GM19468 (cell line): ENCODE results near the gene GPC6.
"Not testable (repeated sequence)": the region's sequence is repeated elsewhere in the genome, so short reads cannot be mapped to it uniquely, and the experiment has no call there.

Source experiments
- ATAC-seq: cut with Tn5 transposase; IDR thresholded peaks from one replicate; pipeline ENCODE4 v1.9.1; 2021; ENCODE audit warnings: mild to moderate bottlenecking, moderate library complexity, moderate number of reproducible peaks; ENCODE audit not compliant: unreplicated experiment; ENCODE audit errors: extremely low read depth

Gene GPC6

GRCh38 chr13:94201022-94201421 lies 974.4 kb downstream of the GPC6 start:
- no peak for ATAC-seq

GRCh38 chr13:94204163-94204562 lies 977.6 kb downstream of the GPC6 start:
- ATAC-seq = no peak

GRCh38 chr13:94204946-94205345 lies 978.3 kb downstream of the GPC6 start:
- ATAC-seq = no peak

GRCh38 chr13:94205896-94206295 lies 979.3 kb downstream of the GPC6 start:
- ATAC-seq = no peak

GRCh38 chr13:94209117-94209516 lies 982.5 kb downstream of the GPC6 start:
- no peak for ATAC-seq

GRCh38 chr13:94209913-94210312 lies 983.3 kb downstream of the GPC6 start:
- ATAC-seq = not testable (repeated sequence)

GRCh38 chr13:94210816-94211215 lies 984.2 kb downstream of the GPC6 start:
- ATAC-seq = no peak

- ATAC-seq = no peak
These were observed 985.6 kb downstream of the GPC6 start for GRCh38 chr13:94212196-94212595.

- no peak for ATAC-seq
These were observed 987.5 kb downstream of the GPC6 start for GRCh38 chr13:94214121-94214520.

GRCh38 chr13:94214975-94215374 lies 988.4 kb downstream of the GPC6 start:
- no peak for ATAC-seq

- no peak for ATAC-seq
These were observed 989.9 kb downstream of the GPC6 start for GRCh38 chr13:94216476-94216875.

GRCh38 chr13:94217370-94217769 lies 990.8 kb downstream of the GPC6 start:
- no peak for ATAC-seq

GRCh38 chr13:94218537-94218936 lies 991.9 kb downstream of the GPC6 start:
- no peak for ATAC-seq

- no peak for ATAC-seq
These were observed 992.3 kb downstream of the GPC6 start for GRCh38 chr13:94218951-94219350.

GRCh38 chr13:94224670-94225069 lies 998.1 kb downstream of the GPC6 start:
- ATAC-seq = no peak

GRCh38 chr13:94227255-94227879 lies 1000.8 kb downstream of the GPC6 start:
- no peak for ATAC-seq

- no peak for ATAC-seq
These were observed 1002.2 kb downstream of the GPC6 start for GRCh38 chr13:94228763-94229162.

- ATAC-seq = no peak
These were observed 1005.7 kb downstream of the GPC6 start for GRCh38 chr13:94232161-94232950.

- ATAC-seq = no peak
These were observed 1006.3 kb downstream of the GPC6 start for GRCh38 chr13:94232956-94233355.

- no peak for ATAC-seq
These were observed 1006.8 kb downstream of the GPC6 start for GRCh38 chr13:94233401-94233800.

GRCh38 chr13:94233837-94234236 lies 1007.2 kb downstream of the GPC6 start:
- no peak for ATAC-seq

- ATAC-seq = no peak
These were observed 1008.1 kb downstream of the GPC6 start for GRCh38 chr13:94234738-94235137.
